Karpas-422 (cell line): ENCODE results near the gene ENPP3. TPM values are rescaled to one million over a fixed set of nuclear protein-coding genes. Genes with fewer than 3 reads are reported as not detected.

Source experiments
- DNase-seq: peaks from one replicate; pipeline ENCODE4 v3.0.0-alpha.2; 2015
- H2AFZ ChIP-seq: fragments of 200-600 bp; sonication (generic); 2 replicates; pipeline ENCODE4 v1.6.1; 2014; ENCODE audit warnings: antibody characterized with exemption, low read length, mixed read lengths
- H3K27ac ChIP-seq: fragments of 200-600 bp; sonication (generic); 2 replicates; pipeline ENCODE4 v1.5.1; 2014; ENCODE audit warnings: mild to moderate bottlenecking, low read length, moderate library complexity
- H3K27me3 ChIP-seq: fragments of 200-600 bp; sonication (generic); 2 replicates; pipeline ENCODE4 v1.6.1; 2014; ENCODE audit warnings: low read length, mixed read lengths
- H3K36me3 ChIP-seq: fragments of 200-600 bp; sonication (generic); 2 replicates; pipeline ENCODE4 v1.6.1; 2014; ENCODE audit warnings: low read length, mixed read lengths; ENCODE audit not compliant: insufficient read depth
- H3K4me1 ChIP-seq: fragments of 200-600 bp; sonication (generic); 2 replicates; pipeline ENCODE4 v1.6.1; 2014; ENCODE audit warnings: mild to moderate bottlenecking, low read length, mixed read lengths
- H3K4me2 ChIP-seq: fragments of 200-600 bp; sonication (generic); 2 replicates; pipeline ENCODE4 v1.6.1; 2014; ENCODE audit warnings: low read length, low read depth, mild to moderate bottlenecking; ENCODE audit not compliant: poor library complexity, severe bottlenecking
- H3K4me3 ChIP-seq: fragments of 200-600 bp; sonication (generic); 2 replicates; pipeline ENCODE4 v1.5.1; 2014; ENCODE audit warnings: mild to moderate bottlenecking, antibody characterized with exemption, low read length, mixed read lengths
- H3K79me2 ChIP-seq: fragments of 200-600 bp; sonication (generic); 2 replicates; pipeline ENCODE4 v1.6.1; 2014; ENCODE audit warnings: mild to moderate bottlenecking, low read length, mixed read lengths
- H3K9ac ChIP-seq: fragments of 200-600 bp; sonication (generic); 2 replicates; pipeline ENCODE4 v1.6.0; 2014; ENCODE audit warnings: low read length
- H3K9me2 ChIP-seq: fragments of 200-600 bp; sonication (generic), shearing (Covaris generic); replicated peaks from 2 replicates; pipeline ENCODE4 v1.6.0; 2014; ENCODE audit warnings: mild to moderate bottlenecking, low read length, moderate library complexity; ENCODE audit not compliant: insufficient read depth
- H3K9me3 ChIP-seq: fragments of 300-700, 200-600 bp; sonication (generic); 2 replicates; pipeline ENCODE4 v1.6.1; 2014; ENCODE audit warnings: low read length, mixed read lengths
- H4K20me1 ChIP-seq: fragments of 200-600 bp; sonication (generic); 2 replicates; pipeline ENCODE4 v1.6.1; 2014; ENCODE audit warnings: mild to moderate bottlenecking, antibody characterized with exemption, low read length, low read depth; ENCODE audit not compliant: insufficient read depth
- total RNA-seq: library from RNA; depleted of rRNA; stranded (reverse); fragments of >200 nt; shearing (Covaris generic); gene quantifications from 2 replicates; pipeline ENCODE4 v1.2.3, GENCODE V29; 2014; ENCODE audit warnings: low replicate concordance

Gene ENPP3
- total RNA-seq, 1 experiment from 2014 or later = not detected

- Histone ChIP-seq H3K9ac (no peak overlapping the region), H3K4me3 (no peak overlapping the region)
These were observed 911 bp downstream of the ENPP3 start for GRCh38 chr6:131638013-131638412.

DNA sequence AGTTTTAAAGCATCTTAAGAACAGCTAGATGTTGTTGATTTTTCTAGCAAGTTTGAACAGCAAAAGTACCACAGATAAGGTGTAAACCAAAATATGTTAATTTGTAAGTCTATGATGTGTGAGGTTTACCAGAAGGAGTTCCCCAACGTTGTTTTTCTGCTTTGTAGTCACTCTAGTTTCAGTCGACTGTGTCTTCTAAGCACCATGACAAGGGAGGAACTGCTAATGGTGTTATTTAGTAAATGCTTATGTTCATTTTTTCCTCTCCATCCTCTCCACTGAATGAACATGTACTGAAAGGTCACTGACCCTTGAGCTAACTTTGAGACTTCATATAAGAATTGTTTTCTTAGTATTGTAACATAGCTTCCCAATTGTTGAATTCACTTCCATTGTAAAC lies 3.0 kb downstream of the ENPP3 start:
- no peak overlapping the region for H3K27ac ChIP-seq
- no peaks in the 10 kb centered on the region for H3K9me2 ChIP-seq
- no peaks in the 10 kb centered on the region for H4K20me1 ChIP-seq
- DNase-seq = no peak
- H3K79me2 ChIP-seq = no peaks in the 10 kb centered on the region
- H3K4me3 ChIP-seq = no peak overlapping the region
- H3K9ac ChIP-seq = no peak overlapping the region
- no peaks in the 10 kb centered on the region for H3K36me3 ChIP-seq
- H3K9me3 ChIP-seq = no peaks in the 10 kb centered on the region
- peaks cover 8% of the 10 kb centered on the region for H3K4me1 ChIP-seq
- H3K27me3 ChIP-seq = no peaks in the 10 kb centered on the region
- H3K4me2 ChIP-seq = no peak overlapping the region
- no peak overlapping the region for H2AFZ ChIP-seq

More at GRCh38 chr6:131638013-131638412, 911 bp downstream of the ENPP3 start:
- no peak overlapping the region for H3K27ac ChIP-seq
- H3K4me2 ChIP-seq = no peak overlapping the region
- peaks cover 8% of the 10 kb centered on the region for H3K4me1 ChIP-seq
- H3K36me3 ChIP-seq = no peaks in the 10 kb centered on the region
- H2AFZ ChIP-seq = no peak overlapping the region
- no peaks in the 10 kb centered on the region for H3K79me2 ChIP-seq
- H3K9me3 ChIP-seq = no peaks in the 10 kb centered on the region
- no peaks in the 10 kb centered on the region for H3K9me2 ChIP-seq
- no peak for DNase-seq
- H3K27me3 ChIP-seq = no peaks in the 10 kb centered on the region
- H4K20me1 ChIP-seq = no peaks in the 10 kb centered on the region

- Histone ChIP-seq H3K9me2 (no peaks in the 10 kb centered on the region), H4K20me1 (no peaks in the 10 kb centered on the region), H3K4me2 (no peak overlapping the region), H3K4me3 (no peak overlapping the region), H3K36me3 (no peaks in the 10 kb centered on the region), H3K79me2 (no peaks in the 10 kb centered on the region), H3K27ac (no peak overlapping the region), H3K9me3 (no peaks in the 10 kb centered on the region), H3K9ac (no peak overlapping the region), H3K27me3 (no peaks in the 10 kb centered on the region), H2AFZ (no peak overlapping the region), H3K4me1 (peaks cover 5% of the 10 kb centered on the region)
- DNase-seq = no peak
These were observed 3.5 kb downstream of the ENPP3 start for GRCh38 chr6:131640576-131640975.

DNA sequence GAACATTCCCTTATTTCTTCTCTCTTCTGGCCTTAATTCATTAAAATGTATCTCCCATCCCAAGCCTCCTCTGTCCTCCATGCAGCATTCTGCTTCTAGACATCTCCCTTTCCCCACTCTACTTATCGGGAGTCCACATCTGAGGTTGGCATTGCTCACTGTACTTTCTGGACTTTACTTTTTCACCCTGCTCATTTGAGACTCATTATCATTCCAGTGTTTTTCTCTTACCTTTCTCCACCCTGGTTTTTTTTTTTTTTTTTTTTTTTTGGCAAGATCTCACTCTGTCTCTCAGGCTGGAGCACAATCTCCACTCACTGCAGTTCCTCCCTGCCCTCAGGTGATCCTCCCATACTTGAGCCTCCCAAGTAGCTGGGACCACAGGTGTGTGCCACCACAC lies 4.5 kb downstream of the ENPP3 start:
- Histone ChIP-seq H3K27me3 (no peaks in the 10 kb centered on the region), H4K20me1 (no peaks in the 10 kb centered on the region), H3K4me3 (no peak overlapping the region), H3K9me2 (no peaks in the 10 kb centered on the region), H3K27ac (no peak overlapping the region), H2AFZ (no peak overlapping the region), H3K36me3 (no peaks in the 10 kb centered on the region), H3K9ac (no peak overlapping the region), H3K4me2 (no peak overlapping the region), H3K79me2 (no peaks in the 10 kb centered on the region), H3K4me1 (no peaks in the 10 kb centered on the region), H3K9me3 (no peaks in the 10 kb centered on the region)
- DNase-seq = no peak

GRCh38 chr6:131642565-131642964 lies 5.5 kb downstream of the ENPP3 start:
- Histone ChIP-seq H2AFZ (no peak overlapping the region), H3K9me3 (no peaks in the 10 kb centered on the region), H3K79me2 (no peaks in the 10 kb centered on the region), H3K9ac (no peak overlapping the region), H3K4me2 (no peak overlapping the region), H3K9me2 (no peaks in the 10 kb centered on the region), H3K4me3 (no peak overlapping the region), H3K4me1 (no peaks in the 10 kb centered on the region), H3K36me3 (no peaks in the 10 kb centered on the region), H3K27me3 (no peaks in the 10 kb centered on the region), H3K27ac (no peak overlapping the region), H4K20me1 (no peaks in the 10 kb centered on the region)
- no peak for DNase-seq

- Histone ChIP-seq H3K4me2 (no peak overlapping the region), H3K4me3 (no peak overlapping the region), H3K9me3 (no peaks in the 10 kb centered on the region), H3K4me1 (no peaks in the 10 kb centered on the region), H3K27ac (no peak overlapping the region), H3K79me2 (no peaks in the 10 kb centered on the region), H3K36me3 (no peaks in the 10 kb centered on the region), H2AFZ (no peak overlapping the region), H3K27me3 (no peaks in the 10 kb centered on the region), H3K9me2 (no peaks in the 10 kb centered on the region), H4K20me1 (no peaks in the 10 kb centered on the region), H3K9ac (no peak overlapping the region)
- DNase-seq = no peak
These were observed 6.0 kb downstream of the ENPP3 start for GRCh38 chr6:131642987-131643611.

- H2AFZ ChIP-seq = no peak overlapping the region
- no peaks in the 10 kb centered on the region for H3K36me3 ChIP-seq
- no peaks in the 10 kb centered on the region for H3K4me1 ChIP-seq
- H3K4me3 ChIP-seq = no peak overlapping the region
- no peaks in the 10 kb centered on the region for H3K9me2 ChIP-seq
- H3K27me3 ChIP-seq = no peaks in the 10 kb centered on the region
- H4K20me1 ChIP-seq = no peaks in the 10 kb centered on the region
- H3K9ac ChIP-seq = no peak overlapping the region
- no peak overlapping the region for H3K4me2 ChIP-seq
- no peaks in the 10 kb centered on the region for H3K79me2 ChIP-seq
- no peak for DNase-seq
- H3K9me3 ChIP-seq = no peaks in the 10 kb centered on the region
- H3K27ac ChIP-seq = no peak overlapping the region
These were observed 6.9 kb downstream of the ENPP3 start for GRCh38 chr6:131643855-131644460.

DNA sequence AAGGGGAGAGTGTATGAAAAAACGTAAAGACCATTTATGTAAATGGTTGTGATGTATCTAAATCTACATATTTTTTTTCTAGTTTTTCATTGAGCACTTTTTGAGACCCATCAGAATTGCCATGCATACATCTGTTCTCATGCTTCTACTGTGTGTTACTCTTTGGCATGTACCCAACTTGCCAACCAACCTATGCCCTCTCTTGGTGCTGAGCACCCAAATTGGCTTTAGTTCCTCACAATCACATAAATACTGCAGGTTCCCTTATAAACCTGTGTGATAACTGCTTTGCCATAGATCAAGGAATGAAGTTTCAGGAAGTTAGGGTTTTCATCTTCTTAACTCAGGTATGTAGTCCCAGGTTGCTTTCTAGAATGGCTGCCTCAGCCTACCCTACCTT lies 7.8 kb downstream of the ENPP3 start:
- no peaks in the 10 kb centered on the region for H4K20me1 ChIP-seq
- no peaks in the 10 kb centered on the region for H3K36me3 ChIP-seq
- H3K4me3 ChIP-seq = no peak overlapping the region
- H3K79me2 ChIP-seq = no peaks in the 10 kb centered on the region
- DNase-seq = no peak
- no peak overlapping the region for H3K27ac ChIP-seq
- no peak overlapping the region for H3K4me2 ChIP-seq
- no peaks in the 10 kb centered on the region for H3K9me3 ChIP-seq
- no peak overlapping the region for H2AFZ ChIP-seq
- H3K9me2 ChIP-seq = no peaks in the 10 kb centered on the region
- no peak overlapping the region for H3K9ac ChIP-seq
- no peaks in the 10 kb centered on the region for H3K4me1 ChIP-seq
- H3K27me3 ChIP-seq = no peaks in the 10 kb centered on the region
